H1 (cell line): ENCODE measurements around the gene KIAA1328. TPM values are rescaled to one million over a fixed set of nuclear protein-coding genes. Genes with fewer than 3 reads are reported as not detected.

Experiments
- CTCF ChIA-PET: fragments of 300-600 bp; sonication (Branson Sonifier 250); formaldehyde crosslinking; loops from one replicate; lab custom pipeline; 2021; ENCODE audit not compliant: partially characterized antibody; lab: Charles Lee
- POLR2A ChIA-PET: fragments of 300-600 bp; sonication (Branson Sonifier 250); formaldehyde crosslinking; loops from one replicate; lab custom pipeline; 2021; ENCODE audit warnings: inconsistent platforms; ENCODE audit not compliant: partially characterized antibody; lab: Charles Lee
- DNase-seq, 2 experiments: peaks; one replicate each; pipeline versions ENCODE4 v3.0.0 to v3.0.0-alpha.2; 2010 to 2022; ENCODE audit warnings: low spot score in 2 of 2, low read depth in 1 of 2, mixed read lengths in 1 of 2
- FAIRE-seq: peaks from 2 replicates; lab custom pipeline; 2011; peaks lifted over from hg19 to GRCh38; lab: Jason Lieb, UNC
- H2AFZ ChIP-seq: 2 replicates; pipeline ENCODE4 v1.8.1; 2012; ENCODE audit warnings: low read length, inconsistent platforms
- H2AK5ac ChIP-seq: 2 replicates; pipeline ENCODE4 v1.6.1; 2013; ENCODE audit warnings: low read depth, low read length
- H2BK120ac ChIP-seq: replicated peaks from 2 replicates; pipeline ENCODE3; 2013; ENCODE audit warnings: low read depth, low read length, inconsistent platforms
- H2BK12ac ChIP-seq: 2 replicates; pipeline ENCODE4 v1.6.1; 2013; ENCODE audit warnings: low read depth, low read length
- H2BK15ac ChIP-seq: 2 replicates; pipeline ENCODE4 v1.6.1; 2013; ENCODE audit warnings: low read length
- H2BK20ac ChIP-seq: 2 replicates; pipeline ENCODE4 v1.6.1; 2013; ENCODE audit warnings: low read length
- H2BK5ac ChIP-seq: 2 replicates; pipeline ENCODE4 v1.6.1; 2013; ENCODE audit warnings: low read depth, low read length
- H3K14ac ChIP-seq: 2 replicates; pipeline ENCODE4 v1.6.1; 2013; ENCODE audit warnings: inconsistent platforms; ENCODE audit not compliant: insufficient read length
- H3K18ac ChIP-seq: 2 replicates; pipeline ENCODE4 v1.6.1; 2013; ENCODE audit warnings: low read length; ENCODE audit errors: extremely low read depth
- H3K23ac ChIP-seq: 2 replicates; pipeline ENCODE4 v1.6.1; 2013; ENCODE audit warnings: inconsistent platforms; ENCODE audit not compliant: insufficient read length
- H3K23me2 ChIP-seq: 2 replicates; pipeline ENCODE4 v1.6.1; 2013; ENCODE audit warnings: low read depth, low read length
- H3K27ac ChIP-seq: 2 replicates; pipeline ENCODE4 v1.6.1; 2011; ENCODE audit warnings: low read depth, low read length, inconsistent platforms
- H3K27me3 ChIP-seq, 4 experiments: replicated peaks in 1 of 4; 1 replicate in 1 of 4; 2 replicates in 3 of 4; pipeline versions ENCODE4 v1.6.1 to v1.8.1; 2011 to 2013; ENCODE audit warnings: low read length in 3 of 4, mild to moderate bottlenecking in 3 of 4, inconsistent platforms in 2 of 4, mixed read lengths in 2 of 4, moderate library complexity in 1 of 4; ENCODE audit not compliant: control insufficient read depth in 3 of 4, insufficient read depth in 3 of 4; ENCODE audit errors: extremely low read depth in 1 of 4
- H3K36me3 ChIP-seq, 4 experiments: 2 replicates each; pipeline versions ENCODE4 v1.6.1 to v1.8.1; 2011 to 2013; ENCODE audit warnings: mild to moderate bottlenecking in 4 of 4, low read length in 3 of 4, moderate library complexity in 2 of 4, control low read depth in 1 of 4, inconsistent platforms in 1 of 4; ENCODE audit not compliant: insufficient read depth in 4 of 4, control insufficient read depth in 2 of 4
- H3K4ac ChIP-seq: replicated peaks from 2 replicates; pipeline ENCODE3; 2013; ENCODE audit warnings: low read length, low read depth, mixed read lengths, inconsistent platforms; ENCODE audit not compliant: insufficient read length
- H3K4me1 ChIP-seq, 4 experiments: replicated peaks in 1 of 4; 1 replicate in 1 of 4; 2 replicates in 3 of 4; pipeline versions ENCODE4 v1.6.1 to v1.8.1; 2011 to 2013; ENCODE audit warnings: low read length in 3 of 4, inconsistent platforms in 2 of 4, mixed read lengths in 1 of 4; ENCODE audit not compliant: insufficient read depth in 4 of 4, control insufficient read depth in 3 of 4
- H3K4me2 ChIP-seq, 2 experiments: 2 replicates each; pipeline versions ENCODE4 v1.6.1 to v1.8.1; 2011 to 2013; ENCODE audit warnings: low read depth in 2 of 2, low read length in 2 of 2, control low read depth in 1 of 2, inconsistent platforms in 1 of 2, mild to moderate bottlenecking in 1 of 2; ENCODE audit not compliant: insufficient read depth in 1 of 2
- H3K4me3 ChIP-seq, 4 experiments: fragments of 200-600, 300-600 bp in 1 of 4; sonication (generic), shearing (Covaris generic), sonication (Bioruptor Twin) in 1 of 4; 2 replicates each; pipeline versions ENCODE4 v1.5.1 to v1.8.1; 2011 to 2016; ENCODE audit warnings: low read length in 4 of 4, low read depth in 3 of 4, control low read depth in 2 of 4, inconsistent platforms in 2 of 4, mild to moderate bottlenecking in 2 of 4, mixed read lengths in 1 of 4, moderate library complexity in 1 of 4; ENCODE audit not compliant: insufficient read depth in 2 of 4; ENCODE audit errors: extremely low read depth in 1 of 4
- H3K56ac ChIP-seq: replicated peaks from 2 replicates; pipeline ENCODE3; 2013; ENCODE audit warnings: low read depth, mild to moderate bottlenecking, mixed read lengths, low read length, inconsistent platforms; ENCODE audit not compliant: insufficient read length
- H3K79me1 ChIP-seq: 2 replicates; pipeline ENCODE4 v1.6.1; 2013; ENCODE audit warnings: low read depth, low read length, control low read depth
- H3K79me2 ChIP-seq, 2 experiments: 2 replicates each; pipeline versions ENCODE4 v1.6.1 to v1.8.1; 2012 to 2013; ENCODE audit warnings: low read length in 2 of 2, mild to moderate bottlenecking in 2 of 2, inconsistent platforms in 1 of 2; ENCODE audit not compliant: insufficient read depth in 2 of 2, control insufficient read depth in 1 of 2
- H3K9ac ChIP-seq, 4 experiments: replicated peaks in 1 of 4; 1 replicate in 1 of 4; 2 replicates in 3 of 4; pipeline versions ENCODE4 v1.6.1 to v1.8.1; 2011 to 2013; ENCODE audit warnings: low read depth in 3 of 4, low read length in 3 of 4, control low read depth in 2 of 4, mild to moderate bottlenecking in 2 of 4, moderate library complexity in 2 of 4, inconsistent platforms in 1 of 4; ENCODE audit errors: extremely low read depth in 1 of 4
- H3K9me3 ChIP-seq, 2 experiments: 2 replicates each; pipeline versions ENCODE4 v1.6.1 to v1.8.1; 2012 to 2013; ENCODE audit warnings: mild to moderate bottlenecking in 2 of 2, moderate library complexity in 2 of 2, control low read depth in 1 of 2, inconsistent platforms in 1 of 2, low read depth in 1 of 2, low read length in 1 of 2, mixed read lengths in 1 of 2; ENCODE audit not compliant: insufficient read depth in 2 of 2
- H4K20me1 ChIP-seq, 2 experiments: replicated peaks in 1 of 2; 2 replicates each; pipeline versions ENCODE3 to v1.8.1; 2011 to 2013; ENCODE audit warnings: inconsistent platforms in 2 of 2, low read length in 2 of 2, mild to moderate bottlenecking in 1 of 2; ENCODE audit not compliant: insufficient read depth in 2 of 2, control insufficient read depth in 1 of 2
- H4K5ac ChIP-seq: 2 replicates; pipeline ENCODE4 v1.6.1; 2013; ENCODE audit warnings: low read length, low read depth, mixed read lengths, inconsistent platforms; ENCODE audit not compliant: insufficient read length
- H4K8ac ChIP-seq: 2 replicates; pipeline ENCODE4 v1.8.0; 2013; ENCODE audit warnings: mild to moderate bottlenecking, moderate library complexity, low read length, inconsistent platforms; ENCODE audit not compliant: insufficient read depth; ENCODE audit errors: extremely low read depth
- H4K91ac ChIP-seq: replicated peaks from 2 replicates; pipeline ENCODE3; 2013; ENCODE audit warnings: low read length, mixed read lengths, inconsistent platforms; ENCODE audit not compliant: insufficient read length
- CHD2 ChIP-seq: IDR thresholded peaks from 2 replicates; pipeline ENCODE4 v1.6.1; 2012; ENCODE audit warnings: low read length, improper control_type of control experiment
- HDAC6 ChIP-seq: IDR thresholded peaks from one replicate; pipeline ENCODE4 v1.7.1; 2012; ENCODE audit warnings: low read depth, mild to moderate bottlenecking, inconsistent platforms, low read length, moderate library complexity
- JUN ChIP-seq: IDR thresholded peaks from 2 replicates; pipeline ENCODE4 v1.6.1; 2011; ENCODE audit warnings: low read depth, mild to moderate bottlenecking, improper control_type of control experiment, low read length
- POLR2A ChIP-seq, 2 experiments: IDR thresholded peaks; 1 replicate in 1 of 2; 2 replicates in 1 of 2; pipeline ENCODE4 v1.6.1; 2011; ENCODE audit warnings: low read depth in 2 of 2, low read length in 2 of 2, mild to moderate bottlenecking in 2 of 2; ENCODE audit errors: control extremely low read depth in 1 of 2
- POLR2AphosphoS5 ChIP-seq: IDR thresholded peaks from 2 replicates; pipeline ENCODE4 v1.6.1; 2011; ENCODE audit warnings: low read depth, low read length
- POU5F1 ChIP-seq: IDR thresholded peaks from 2 replicates; pipeline ENCODE4 v1.6.1; 2011; ENCODE audit warnings: low read depth, mild to moderate bottlenecking, low read length, moderate library complexity
- WGBS, 2 experiments: shearing (Covaris generic) in 1 of 2; methylation state at CpG; one replicate each; pipeline versions ENCODE4 v1.1.6 to v1.1.7; 2013 to 2015; ENCODE audit warnings: low lambda C conversion rate in 2 of 2, mixed read lengths in 2 of 2, inconsistent platforms in 1 of 2, low coverage in 1 of 2, missing lambda C conversion rate in 1 of 2; ENCODE audit not compliant: insufficient replicate concordance in 2 of 2, insufficient coverage in 1 of 2, insufficient read length in 1 of 2; ENCODE audit errors: extremely low coverage in 1 of 2, missing lambda C conversion rate in 1 of 2; 5-methylcytosine and 5-hydroxymethylcytosine counted together
- polyA plus RNA-seq, 7 experiments: library from polyadenylated mRNA; depleted of rRNA in 3 of 7; stranded (reverse) in 5 of 7; unstranded in 2 of 7; fragments of >200 nt in 5 of 7; fragments of 200-250 nt in 2 of 7; gene quantifications; 1 replicate in 5 of 7; 2 replicates in 1 of 7; 4 replicates in 1 of 7; pipeline versions ENCODE4 v1.2.1 to v1.2.3, GENCODE V29; 2011 to 2013; ENCODE audit warnings: missing spikeins in 2 of 7, mixed read lengths in 2 of 7
- total RNA-seq: library from RNA; stranded (reverse); fragmentation: NEBNext Ultra II Directional; extraction: Animal tissue kit (Norgen Biotek cat#: 25700); gene quantifications from 2 replicates; pipeline ENCODE4 v1.2.1, GENCODE V29; 2021

KIAA1328 gene
- total and polyA plus RNA-seq, 2 of the 8 experiments (the other 6 are each of a cell fraction or from before 2014, with no cell fraction given): 2.6 to 5.7 TPM

GRCh38 chr18:36953047-36953446 is 124.1 kb downstream of the KIAA1328 start:
- Histone ChIP-seq H4K20me1 (no peaks in the 10 kb centered on the region), H2BK120ac (no peak overlapping the region), H3K23ac (no peak overlapping the region), H2BK5ac (no peak overlapping the region), H2AK5ac (no peak overlapping the region), H3K27ac (no peak overlapping the region), H3K4me2 (no peak overlapping the region), H3K4ac (no peak overlapping the region)
- 85% methylated on average over 1 of the region's 1 CpG; no CpG with 5 or more reads in 1 of the 2 experiments for WGBS, 2 experiments
- no peak for FAIRE-seq
- TF ChIP-seq POLR2AphosphoS5: no peak
- TF ChIP-seq POU5F1: no peak
- no peak for TF ChIP-seq HDAC6
- no peak for TF ChIP-seq POLR2A (IDR thresholded peaks at IDR 0.05; ENCODE audit: control extremely low read depth in 1 of 2, low read depth in 2 of 2, low read length in 2 of 2)
- TF ChIP-seq CHD2: no peak
- TF ChIP-seq JUN: no peak
- TF ChIP-seq, all 59 proteins: peak for 0
- Histone ChIP-seq H4K91ac (no peak overlapping the region), H2BK20ac (no peak overlapping the region), H4K5ac (no peak overlapping the region), H3K36me3 (peaks cover 0 to under 1% (median 0%) of the 10 kb centered on the region in 4 experiments; a peak in 1 of 8 replicates), H3K23me2 (no peaks in the 10 kb centered on the region), H3K4me3 (no peak overlapping the region), H2AFZ (no peak overlapping the region), H3K27me3 (no peaks in the 10 kb centered on the region), H2BK15ac (no peak overlapping the region), H3K56ac (no peak overlapping the region), H3K9me3 (no peaks in the 10 kb centered on the region), H3K9ac (no peak overlapping the region), H4K8ac (no peak overlapping the region), H3K18ac (no peak overlapping the region), H2BK12ac (no peak overlapping the region), H3K4me1 (peaks cover 0 to 12% (median 3%) of the 10 kb centered on the region in 4 experiments; a peak in 5 of 7 replicates), H3K79me1 (no peaks in the 10 kb centered on the region), H3K79me2 (no peaks in the 10 kb centered on the region), H3K14ac (no peak overlapping the region)
- no peak for DNase-seq
- ChIA-PET CTCF (no interaction called here), POLR2A (no interaction called here)
